Suprapubic skin (tissue), 4 donors: Measurements from ENCODE around the gene PLIN3.

ENCODE experiments used
- CTCF ChIP-seq, 2 donors: fragments of 200-600 bp in 1 of 2; fragments of 450-650 bp in 1 of 2; sonication (generic) in 1 of 2; IDR thresholded peaks; one replicate each; pipeline ENCODE4 v1.5.1; 2016 to 2019; ENCODE audit warnings: antibody characterized with exemption in 2 of 2, mild to moderate bottlenecking in 1 of 2, moderate library complexity in 1 of 2
- POLR2A ChIP-seq, 2 donors: fragments of 450-650 bp; IDR thresholded peaks; one replicate each; pipeline ENCODE4 v1.6.1; 2017; ENCODE audit warnings: antibody characterized with exemption in 2 of 2, mild to moderate bottlenecking in 2 of 2, moderate library complexity in 2 of 2
- POLR2AphosphoS5 ChIP-seq, 3 donors: sonication (generic); formaldehyde crosslinking; IDR thresholded peaks; one replicate each; pipeline ENCODE4 v1.6.1; 2017; ENCODE audit warnings: antibody characterized with exemption in 3 of 3

GRCh38 chr19:4801085-4801619 lies 66.3 kb downstream of the PLIN3 start:
- TF ChIP-seq CTCF (IDR thresholded peaks at IDR 0.05) (no peak), POLR2A (IDR thresholded peaks at IDR 0.05) (no peak), POLR2AphosphoS5 (IDR thresholded peaks at IDR 0.05) (no peak)
